ENCODE results near the gene PNMT.

Gene PNMT

GRCh38 chr17:39641097-39641496, 27.2 kb upstream of the PNMT start:
- TF ChIP-seq CTCF (IDR thresholded peaks at IDR 0.05; ENCODE audit: insufficient read depth, low read length, missing control alignments) = no peak
- DNase-seq (ENCODE audit: low read depth, low spot score) = no peak
- no peak overlapping the region for H3K4me3 ChIP-seq (ENCODE audit: low read depth, low read length)
- CTCF ChIA-PET = interaction anchor here (0.7 to 28.8 kb wide), 3 partner anchors 11 to 118 kb away, joined by 3 to 822 read pairs (median 86); partner anchors contain the start of gene PPP1R1B
- POLR2A ChIA-PET = no interaction called here

- TF ChIP-seq CTCF (IDR thresholded peaks at IDR 0.05; ENCODE audit: insufficient read depth, low read length, missing control alignments) = no peak
- CTCF ChIA-PET = interaction anchor here (0.7 to 28.8 kb wide), 3 partner anchors 10 to 119 kb away, joined by 3 to 822 read pairs (median 86); partner anchors contain the start of gene PPP1R1B
- no peak for DNase-seq (ENCODE audit: low read depth, low spot score)
- no peak overlapping the region for H3K4me3 ChIP-seq (ENCODE audit: low read depth, low read length)
- POLR2A ChIA-PET = no interaction called here
Measured at GRCh38 chr17:39641883-39642282, 26.4 kb upstream of the PNMT start.

GRCh38 chr17:39642291-39643074, 25.8 kb upstream of the PNMT start:
- TF ChIP-seq CTCF (IDR thresholded peaks at IDR 0.05; ENCODE audit: insufficient read depth, low read length, missing control alignments) = no peak
- ChIA-PET CTCF (interaction anchor here (1.7 to 28.8 kb wide), 3 partner anchors 10 to 31 kb away, joined by 4 to 822 read pairs (median 86); partner anchors contain the start of gene PPP1R1B), POLR2A (no interaction called here)
- no peak overlapping the region for H3K4me3 ChIP-seq (ENCODE audit: low read depth, low read length)
- DNase-seq (ENCODE audit: low read depth, low spot score) = no peak

- H3K4me3 ChIP-seq (ENCODE audit: low read depth, low read length) = no peak overlapping the region
- CTCF ChIA-PET = interaction anchor here (1.7 to 28.8 kb wide), 3 partner anchors 9 to 30 kb away, joined by 4 to 822 read pairs (median 86); partner anchors contain the start of gene PPP1R1B
- POLR2A ChIA-PET = no interaction called here
- DNase-seq (ENCODE audit: low read depth, low spot score) = no peak
- TF ChIP-seq CTCF (IDR thresholded peaks at IDR 0.05; ENCODE audit: insufficient read depth, low read length, missing control alignments) = no peak
Measured at GRCh38 chr17:39643271-39643670, 25.0 kb upstream of the PNMT start.

GRCh38 chr17:39647256-39647655, 21.0 kb upstream of the PNMT start:
- ChIA-PET CTCF (interaction anchor here (0.7 to 28.8 kb wide), 3 partner anchors 9 to 83 kb away, joined by 3 to 822 read pairs (median 3); partner anchors contain the start of genes MIEN1 and PPP1R1B), POLR2A (no interaction called here)
- no peak for DNase-seq (ENCODE audit: low read depth, low spot score)
- H3K4me3 ChIP-seq (ENCODE audit: low read depth, low read length) = no peak overlapping the region
- no peak for TF ChIP-seq CTCF (IDR thresholded peaks at IDR 0.05; ENCODE audit: insufficient read depth, low read length, missing control alignments)

- ChIA-PET POLR2A (no interaction called here), CTCF (interaction anchor here (0.9 to 28.8 kb wide), 5 partner anchors 7 to 81 kb away, joined by 3 to 822 read pairs (median 4); partner anchors contain the start of genes MIEN1 and PPP1R1B)
- peak; percentile 65 for DNase-seq (ENCODE audit: low read depth, low spot score)
Measured at GRCh38 chr17:39648616-39649366, 19.5 kb upstream of the PNMT start.

More at GRCh38 chr17:39648616-39649366, 19.5 kb upstream of the PNMT start:
- no peak overlapping the region for H3K4me3 ChIP-seq (ENCODE audit: low read depth, low read length)
- no peak for TF ChIP-seq CTCF (IDR thresholded peaks at IDR 0.05; ENCODE audit: insufficient read depth, low read length, missing control alignments)
